GM18505 (cell line): ENCODE results near the gene BCL7B.
"Not testable (repeated sequence)": the region's sequence is repeated elsewhere in the genome, so short reads cannot be mapped to it uniquely, and the experiment has no call there.

Experiments
- ATAC-seq: cut with Tn5 transposase; IDR thresholded peaks from one replicate; pipeline ENCODE4 v1.9.1; 2021; ENCODE audit not compliant: unreplicated experiment
- POLR2A ChIP-seq: IDR thresholded peaks from 4 replicates; pipeline ENCODE4 v1.6.1; 2011; ENCODE audit warnings: borderline replicate concordance; ENCODE audit not compliant: insufficient read depth, insufficient read length; ENCODE audit errors: extremely low read depth

BCL7B gene

DNA sequence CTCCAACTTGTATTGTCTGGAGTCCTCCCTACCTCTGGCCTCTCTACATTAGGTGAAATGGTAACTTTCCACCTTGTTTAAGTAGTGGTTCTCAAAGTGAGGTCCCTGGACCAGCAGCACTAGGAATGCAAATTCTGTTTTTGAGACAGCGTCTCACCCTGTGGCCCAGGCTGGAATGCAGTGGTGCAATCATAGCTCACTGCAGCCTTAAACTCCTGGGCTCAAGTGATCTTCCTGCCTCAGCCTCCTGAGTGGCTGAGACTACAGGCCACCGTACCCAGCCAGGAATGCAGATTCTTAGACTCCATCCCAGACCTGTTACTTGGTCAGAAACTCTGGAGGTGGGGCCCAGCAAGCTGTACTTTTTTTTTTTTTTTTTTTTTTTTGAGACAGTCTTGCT lies 27.7 kb upstream of the BCL7B start:
- no peak for ATAC-seq
- no peak for TF ChIP-seq POLR2A

DNA sequence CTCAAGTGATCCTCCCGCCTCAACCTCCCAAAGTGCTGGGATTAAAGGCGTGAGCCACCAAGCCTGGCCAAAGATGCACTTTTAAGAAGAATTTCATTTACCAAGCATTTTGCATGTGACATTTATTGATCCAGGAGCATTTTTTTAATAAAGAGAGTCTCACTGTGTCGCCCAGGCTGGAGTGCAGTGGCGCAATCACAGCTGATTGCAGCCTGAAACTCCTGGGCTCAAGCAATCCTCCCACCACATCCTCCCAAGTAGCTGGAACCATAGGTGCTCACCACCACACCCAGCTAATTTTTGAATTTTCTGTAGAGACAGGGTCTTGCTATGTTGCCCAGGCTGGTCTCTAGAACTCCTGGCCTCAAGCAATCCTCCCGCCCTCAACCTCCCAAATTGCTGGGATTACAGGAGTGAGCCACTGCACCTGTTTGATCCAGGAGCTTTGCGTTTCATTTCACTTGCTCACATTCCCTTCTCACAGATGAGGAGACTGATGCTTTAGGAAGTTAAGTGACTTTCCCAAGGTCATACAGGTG lies 25.2 kb upstream of the BCL7B start:
- no peak for TF ChIP-seq POLR2A
- ATAC-seq: no peak

DNA sequence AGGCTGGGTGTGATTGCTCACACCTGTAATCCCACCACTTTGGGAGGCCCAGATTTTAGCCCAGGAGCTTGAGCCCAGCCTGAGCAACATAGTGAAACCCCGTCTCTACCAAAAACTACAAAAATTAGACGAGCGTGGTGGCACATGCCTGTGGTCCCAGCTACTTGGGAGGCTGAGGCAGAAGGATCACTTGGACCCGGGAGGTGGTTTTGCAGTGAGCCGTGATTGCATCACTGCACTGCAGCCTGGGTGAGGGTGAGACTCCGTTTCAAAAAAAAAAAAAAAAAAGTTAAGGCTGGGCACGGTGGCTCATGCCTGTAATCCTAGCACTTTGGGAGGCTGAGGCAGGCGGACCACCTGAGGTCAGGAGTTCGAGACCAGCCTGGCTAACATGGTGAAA lies 23.5 kb upstream of the BCL7B start:
- ATAC-seq: not testable (repeated sequence)

DNA sequence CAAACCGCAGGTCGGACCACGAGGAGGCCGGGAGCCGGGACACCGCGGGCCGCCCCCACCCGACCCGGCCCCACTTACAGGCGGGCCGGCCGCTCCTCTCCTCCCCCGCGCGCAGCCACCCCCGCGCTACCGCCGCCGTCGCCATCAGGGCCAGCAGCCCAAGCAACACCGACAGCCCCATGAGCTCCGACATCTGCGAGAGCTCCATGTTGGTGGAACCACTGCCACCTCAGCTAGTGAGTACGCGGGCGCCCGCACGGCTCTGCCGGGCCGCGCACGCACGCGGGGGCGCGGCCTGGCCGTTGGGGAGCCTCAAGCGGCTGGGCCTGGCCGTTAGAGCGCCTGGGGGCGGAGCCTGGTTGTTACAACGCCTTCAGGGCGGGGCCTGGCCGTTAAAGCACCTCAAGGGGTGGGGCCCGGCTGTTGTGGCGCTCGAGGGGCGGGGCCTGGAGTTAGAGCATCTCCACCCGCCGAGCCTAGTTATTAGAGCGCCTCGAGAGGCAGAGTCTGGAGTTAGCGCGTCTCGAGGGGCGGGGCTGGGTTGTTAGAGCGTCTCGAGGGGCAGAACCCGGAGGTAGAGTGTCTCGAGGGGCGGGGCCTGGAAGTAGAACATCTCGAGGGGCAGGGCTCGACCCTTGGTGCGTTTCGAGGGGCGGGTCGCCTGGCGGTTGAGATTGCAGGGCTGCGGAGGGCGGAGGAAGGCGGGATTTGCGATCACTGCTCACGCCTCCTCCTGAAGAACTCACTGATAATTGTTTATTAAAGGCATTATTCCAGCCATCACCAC lies 21.0 kb upstream of the BCL7B start, which contains the start of gene TBL2:
TBL2 (minus strand) TSS at position 238 of the 787 bp plus-strand sequence; CDS start at position 208, 30 bp downstream.
- ATAC-seq: peak; percentile 87
- TF ChIP-seq POLR2A: peak; percentile 98

DNA sequence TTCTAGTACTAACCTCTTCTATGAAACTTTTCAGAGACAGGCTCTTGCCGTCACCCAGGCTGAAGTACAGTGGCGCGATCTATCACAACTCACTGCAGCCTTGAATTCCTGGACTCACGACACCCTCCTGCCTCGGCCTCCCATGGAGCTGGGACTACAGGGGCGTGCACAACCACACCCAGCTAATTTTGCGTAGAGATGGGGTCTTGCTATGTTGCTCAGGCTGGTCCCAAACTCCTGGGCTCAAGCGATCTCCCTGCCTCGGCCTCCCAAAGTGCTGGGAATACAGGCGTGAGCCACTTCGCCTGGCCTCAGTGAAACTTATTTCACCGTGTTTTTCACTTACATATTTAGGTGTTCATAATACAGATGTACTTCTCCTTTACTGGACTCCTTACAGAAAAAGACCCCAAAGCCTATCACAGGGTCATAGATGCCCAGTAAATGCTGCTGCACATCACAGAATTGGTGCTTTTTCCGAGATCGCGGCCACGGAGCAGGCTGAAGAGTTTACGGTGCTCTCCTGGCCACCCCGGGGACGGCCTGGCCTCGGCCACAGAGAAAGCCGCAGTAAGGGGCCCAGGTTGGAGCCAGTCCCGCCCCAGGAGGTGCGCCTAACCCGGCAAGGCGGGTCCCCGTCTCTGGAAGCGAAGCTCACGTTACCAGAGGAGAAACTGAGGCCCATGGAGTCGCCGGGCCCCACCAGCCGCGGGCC lies 20.3 kb upstream of the BCL7B start:
- peak; percentile 20 for ATAC-seq
- no peak for TF ChIP-seq POLR2A

DNA sequence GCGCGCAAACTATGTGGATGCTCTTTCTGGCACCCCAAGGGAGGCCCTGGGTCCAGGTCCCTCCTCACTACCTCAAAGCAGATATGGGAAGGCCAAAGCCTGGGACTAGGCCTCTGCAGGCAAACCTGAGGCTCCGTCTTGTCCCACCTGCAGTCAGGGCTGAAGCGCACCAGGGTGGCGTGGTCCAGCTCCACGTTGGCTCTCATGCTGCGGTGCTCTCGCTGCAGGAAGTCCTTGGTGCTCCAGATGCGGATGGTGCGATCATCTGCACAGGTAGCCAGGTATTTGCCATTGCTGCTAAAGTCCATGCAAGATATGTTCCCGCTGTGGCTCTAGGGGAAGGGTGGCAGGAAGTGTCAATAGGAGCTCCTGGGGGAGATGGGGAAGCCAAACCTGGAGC lies 16.3 kb upstream of the BCL7B start:
- no peak for TF ChIP-seq POLR2A
- ATAC-seq: no peak

DNA sequence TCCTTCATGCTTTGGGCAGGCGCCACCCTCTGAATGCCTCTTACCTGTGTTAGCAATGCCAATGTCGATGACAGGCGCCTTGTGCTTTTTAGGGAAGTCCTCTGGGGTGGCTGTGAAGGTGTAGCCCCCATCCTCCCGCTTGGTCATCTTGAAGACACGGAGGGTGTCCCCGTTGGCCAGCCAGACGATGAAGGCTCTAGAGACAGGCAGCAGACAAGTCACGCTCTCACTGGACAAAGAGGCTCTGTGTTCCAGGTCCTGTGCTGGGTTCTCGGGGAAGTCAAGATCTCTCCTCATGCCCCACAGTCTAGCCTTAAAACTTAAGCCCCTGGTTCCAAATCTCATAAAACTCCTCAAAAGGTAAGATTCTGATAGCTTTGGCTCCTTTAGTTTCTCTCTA lies 15.8 kb upstream of the BCL7B start:
- ATAC-seq: no peak
- TF ChIP-seq POLR2A: no peak

DNA sequence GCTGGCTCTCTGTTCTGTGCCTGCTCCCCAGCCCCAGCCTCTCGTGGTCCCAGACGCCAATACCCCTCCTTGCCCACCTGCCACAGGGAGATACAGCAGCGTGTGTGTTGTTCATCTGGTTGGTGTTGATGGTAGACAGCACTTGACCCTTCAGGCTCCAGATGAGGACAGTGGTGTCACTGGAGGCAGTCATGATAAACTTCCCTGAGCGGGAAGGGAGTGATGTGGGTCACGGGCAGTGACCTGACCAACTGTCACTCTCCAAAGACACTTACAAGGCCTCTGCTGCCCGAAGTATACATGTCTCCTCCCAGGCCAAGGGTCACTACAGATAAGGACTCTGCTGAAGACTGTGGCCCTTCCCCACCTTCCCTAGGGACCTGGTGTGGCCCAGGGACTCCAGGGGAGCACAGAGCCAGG lies 15.3 kb upstream of the BCL7B start:
- no peak for TF ChIP-seq POLR2A
- no peak for ATAC-seq

DNA sequence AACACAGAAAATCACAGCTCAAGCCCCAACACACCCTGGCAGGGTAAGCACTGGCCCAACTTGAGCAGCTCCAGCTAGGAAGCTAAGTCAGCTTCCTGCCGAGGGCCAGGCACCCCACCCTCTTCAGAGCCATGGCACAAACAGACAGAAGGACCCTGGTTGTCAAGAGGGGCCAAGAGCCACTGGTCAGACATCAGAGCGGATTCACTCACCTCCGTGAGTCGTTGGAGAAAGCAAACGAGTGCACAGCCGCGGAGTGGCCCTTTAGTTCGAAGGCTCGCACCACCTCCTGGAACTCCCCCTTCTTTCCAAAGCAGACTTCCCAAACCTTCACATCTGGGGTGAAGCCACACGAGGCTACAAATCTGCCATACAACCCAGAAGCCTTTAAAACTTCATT lies 13.5 kb upstream of the BCL7B start:
- TF ChIP-seq POLR2A: no peak
- no peak for ATAC-seq

DNA sequence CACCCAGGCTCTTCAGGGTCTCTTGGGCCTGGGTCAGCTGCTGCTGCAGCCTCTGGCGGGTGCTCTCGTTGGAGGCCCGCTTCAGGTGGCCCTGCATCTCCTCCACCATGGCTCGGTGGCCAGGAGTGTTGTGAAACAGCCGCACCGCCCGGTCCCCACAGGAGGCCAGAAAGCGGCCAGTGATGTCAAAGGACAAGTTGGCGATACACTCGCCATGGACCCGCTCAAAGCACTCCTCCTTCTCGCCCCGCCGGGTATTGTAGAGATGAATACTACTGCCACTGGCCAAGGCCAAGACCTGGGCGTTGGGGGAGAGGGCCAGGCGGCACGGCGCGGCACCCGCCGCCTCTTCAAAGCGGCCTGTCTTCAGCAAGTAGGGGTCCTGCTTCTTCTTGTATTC lies 13.0 kb upstream of the BCL7B start:
- ATAC-seq: no peak
- TF ChIP-seq POLR2A: no peak

DNA sequence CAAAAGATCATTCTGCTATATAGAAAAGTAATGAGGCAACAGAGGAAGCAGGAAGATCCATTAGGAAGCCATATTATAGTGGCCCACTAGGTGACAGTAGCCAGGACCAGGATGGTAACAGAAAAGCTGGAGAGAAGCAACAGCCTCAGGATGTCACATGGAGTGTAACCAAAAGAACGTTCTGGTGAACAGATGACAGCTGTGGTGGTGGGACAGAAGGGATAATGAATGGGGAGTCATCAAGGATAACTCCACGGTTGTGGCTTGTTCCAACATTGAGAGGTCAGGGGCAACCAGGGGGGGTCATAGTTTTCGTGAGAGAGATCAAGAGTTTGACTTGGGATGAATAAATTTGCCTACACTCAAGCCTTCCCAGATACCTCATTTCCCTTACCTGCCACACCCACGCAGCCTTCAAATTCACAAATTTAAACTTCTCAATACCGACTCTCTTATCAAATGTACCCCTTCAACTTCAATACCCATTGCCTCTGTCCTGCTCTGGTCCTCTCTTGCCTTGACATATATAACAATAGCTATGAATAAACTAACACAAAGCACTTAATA lies 11.6 kb upstream of the BCL7B start:
- no peak for ATAC-seq
- no peak for TF ChIP-seq POLR2A

DNA sequence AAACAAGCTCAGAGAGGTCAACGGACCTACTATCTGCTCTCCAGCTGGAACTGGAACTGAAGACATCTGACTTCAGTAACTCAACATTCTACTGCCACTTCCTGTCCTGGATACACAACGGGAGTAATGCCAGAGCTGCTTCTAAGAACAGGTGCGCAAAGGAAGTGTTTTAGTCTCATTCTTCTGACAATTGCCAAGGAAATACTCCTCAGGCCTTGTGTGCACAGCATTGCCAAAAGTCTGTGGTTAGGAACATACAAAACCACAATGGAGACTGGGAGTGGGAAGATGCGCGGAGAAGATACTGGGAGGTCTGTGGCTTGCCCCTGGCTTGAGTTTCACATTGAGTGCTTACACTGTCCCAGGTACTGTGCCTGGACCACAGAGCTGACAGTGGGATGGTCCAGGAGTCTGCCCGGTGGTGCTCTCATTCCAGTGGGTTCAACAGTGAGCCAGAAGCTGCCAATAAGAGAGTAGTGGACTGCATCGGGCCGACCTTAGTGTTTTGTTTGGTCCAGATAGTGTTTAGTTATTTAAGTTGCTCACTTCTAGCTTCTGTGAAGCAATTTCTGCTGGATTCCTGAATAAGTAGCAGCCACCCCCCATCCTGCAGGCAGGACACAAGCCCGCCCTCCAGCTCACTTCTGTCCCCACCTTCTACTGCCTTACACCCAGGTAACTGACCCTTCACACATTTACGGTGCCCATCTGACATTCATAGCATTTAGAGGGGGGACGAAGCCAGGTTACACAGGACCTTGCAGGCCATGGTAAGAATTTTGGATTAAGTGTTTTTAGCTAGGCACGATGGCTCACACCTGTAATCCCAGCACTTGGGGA lies 10.6 kb upstream of the BCL7B start:
- no peak for ATAC-seq
- TF ChIP-seq POLR2A: no peak

DNA sequence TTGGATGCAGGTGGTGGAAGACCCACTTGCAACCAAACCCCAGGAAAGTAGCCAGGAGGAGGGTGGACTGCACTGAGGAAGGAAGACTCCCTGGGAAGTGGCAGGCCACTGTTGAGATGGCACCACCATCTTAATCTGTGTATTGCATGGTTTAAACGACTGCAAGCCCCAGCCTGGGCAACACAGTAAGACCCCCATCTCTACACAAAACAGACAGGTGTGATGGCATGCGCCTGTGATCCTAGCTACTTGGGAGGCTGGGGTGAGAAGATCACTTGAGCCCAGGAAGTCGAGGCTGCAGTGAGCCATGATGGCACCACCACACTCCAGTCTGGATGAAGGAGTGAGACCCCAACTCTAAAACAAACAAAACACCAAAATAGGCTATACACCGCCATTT lies 9.7 kb upstream of the BCL7B start:
- TF ChIP-seq POLR2A: no peak
- ATAC-seq: no peak

DNA sequence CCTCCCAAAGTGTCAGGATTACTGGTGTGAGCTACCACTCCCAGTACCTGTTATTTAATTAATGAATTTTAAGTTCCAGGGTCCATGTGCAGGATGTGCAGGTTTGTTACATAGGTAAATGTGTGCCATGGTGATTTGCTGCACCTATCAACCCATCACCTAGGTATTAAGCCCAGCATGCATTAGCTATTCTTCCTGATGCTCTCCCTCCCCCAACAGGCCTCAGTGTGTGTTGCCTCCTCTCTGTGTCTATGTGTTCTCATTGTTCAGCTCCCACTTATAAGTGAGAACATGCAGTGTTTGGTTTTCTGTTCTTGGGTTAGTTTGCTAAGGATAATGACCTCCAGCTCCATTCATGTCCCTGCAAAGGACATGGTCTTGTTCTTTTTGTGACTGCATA lies 8.9 kb upstream of the BCL7B start:
- not testable (repeated sequence) for ATAC-seq
